IMR-90 (cell line): ENCODE measurements around the gene SEPTIN3.

Experiments used
- BHLHE40 ChIP-seq: fragments of 150-350 bp; IDR thresholded peaks from 2 replicates; pipeline ENCODE4 v1.6.1; 2016; ENCODE audit warnings: mild to moderate bottlenecking, low read depth, low read length
- CEBPB ChIP-seq: IDR thresholded peaks from 2 replicates; pipeline ENCODE4 v1.6.1; 2012; ENCODE audit warnings: low read depth, low read length, improper control_type of control experiment
- CHD1 ChIP-seq: IDR thresholded peaks from 2 replicates; pipeline ENCODE4 v1.6.1; 2012; ENCODE audit warnings: low read depth, low read length, improper control_type of control experiment
- MAFK ChIP-seq: IDR thresholded peaks from 2 replicates; pipeline ENCODE4 v1.6.1; 2012; ENCODE audit warnings: low read depth, low read length, improper control_type of control experiment
- MAZ ChIP-seq: IDR thresholded peaks from 2 replicates; pipeline ENCODE4 v1.6.1; 2012; ENCODE audit warnings: low read depth, mild to moderate bottlenecking, low read length, improper control_type of control experiment, moderate library complexity, borderline replicate concordance
- MXI1 ChIP-seq: IDR thresholded peaks from 2 replicates; pipeline ENCODE4 v1.6.1; 2012; ENCODE audit warnings: low read depth, mild to moderate bottlenecking, low read length, moderate library complexity, borderline replicate concordance
- NFE2L2 ChIP-seq: fragments of 150-350 bp; IDR thresholded peaks from 2 replicates; pipeline ENCODE4 v1.6.1; 2016; ENCODE audit warnings: low read depth, mild to moderate bottlenecking, low read length
- POLR2A ChIP-seq: IDR thresholded peaks from 2 replicates; pipeline ENCODE4 v1.6.1; 2012; ENCODE audit warnings: mild to moderate bottlenecking, low read depth, low read length
- RAD21 ChIP-seq: IDR thresholded peaks from 2 replicates; pipeline ENCODE4 v1.6.1; 2012; ENCODE audit warnings: low read length, improper control_type of control experiment
- RCOR1 ChIP-seq: IDR thresholded peaks from 2 replicates; pipeline ENCODE4 v1.6.1; 2012; ENCODE audit warnings: mild to moderate bottlenecking, low read length, improper control_type of control experiment; ENCODE audit not compliant: insufficient replicate concordance
- RFX5 ChIP-seq: IDR thresholded peaks from 2 replicates; pipeline ENCODE4 v1.8.0; 2012; ENCODE audit warnings: low read depth, mild to moderate bottlenecking, low read length, moderate library complexity
- SMC3 ChIP-seq: fragments of 150-350 bp; IDR thresholded peaks from 2 replicates; pipeline ENCODE4 v1.6.1; 2016; ENCODE audit warnings: low read depth, mild to moderate bottlenecking, antibody characterized with exemption, low read length, moderate library complexity
- TF ChIP-seq, protein P1 (sequence below): conservative IDR thresholded peaks from 2 replicates; pipeline ENCODE4 v1.5.1; 2012; ENCODE audit warnings: mild to moderate bottlenecking, low read depth, low read length, improper control_type of control experiment
- TF ChIP-seq, protein P2 (sequence below): fragments of 150-350 bp; IDR thresholded peaks from 2 replicates; pipeline ENCODE4 v1.6.1; 2017; ENCODE audit warnings: mild to moderate bottlenecking, antibody characterized with exemption, low read length, low read depth

DNA sequence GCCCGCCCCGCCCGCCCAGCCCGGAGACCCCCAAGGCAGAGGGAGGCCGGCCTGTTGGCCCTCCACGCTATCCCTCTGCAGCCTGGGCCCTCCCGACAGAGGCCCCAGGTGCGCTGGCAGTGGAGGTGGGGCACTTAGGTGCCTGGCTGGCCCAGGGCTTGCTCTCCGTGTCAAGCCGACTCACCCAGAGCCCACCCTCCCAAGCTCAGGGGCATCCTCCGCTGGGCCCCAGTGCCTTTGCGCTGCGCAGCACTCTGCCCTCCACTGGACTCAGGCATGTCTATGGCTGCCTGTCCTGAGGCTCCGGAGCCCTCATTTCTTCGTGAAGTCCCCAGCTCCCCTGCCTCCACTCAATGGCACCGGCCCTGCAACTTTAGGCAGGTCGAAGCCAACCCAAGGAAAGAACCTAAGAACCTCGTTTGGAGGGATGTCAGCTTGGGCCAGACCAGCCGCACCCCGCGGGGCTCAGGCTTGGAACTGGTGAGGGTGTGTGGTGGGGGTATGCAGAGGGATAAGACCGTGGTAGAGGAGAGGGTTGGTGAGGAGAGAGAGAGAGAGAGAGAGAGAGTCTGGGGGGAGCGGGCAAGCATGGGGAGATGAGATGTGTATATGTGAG, 11.2 kb upstream of the SEPTIN3 start:
- no peak for TF ChIP-seq POLR2A
- no peak for TF ChIP-seq SMC3
- TF ChIP-seq, protein P1, sequence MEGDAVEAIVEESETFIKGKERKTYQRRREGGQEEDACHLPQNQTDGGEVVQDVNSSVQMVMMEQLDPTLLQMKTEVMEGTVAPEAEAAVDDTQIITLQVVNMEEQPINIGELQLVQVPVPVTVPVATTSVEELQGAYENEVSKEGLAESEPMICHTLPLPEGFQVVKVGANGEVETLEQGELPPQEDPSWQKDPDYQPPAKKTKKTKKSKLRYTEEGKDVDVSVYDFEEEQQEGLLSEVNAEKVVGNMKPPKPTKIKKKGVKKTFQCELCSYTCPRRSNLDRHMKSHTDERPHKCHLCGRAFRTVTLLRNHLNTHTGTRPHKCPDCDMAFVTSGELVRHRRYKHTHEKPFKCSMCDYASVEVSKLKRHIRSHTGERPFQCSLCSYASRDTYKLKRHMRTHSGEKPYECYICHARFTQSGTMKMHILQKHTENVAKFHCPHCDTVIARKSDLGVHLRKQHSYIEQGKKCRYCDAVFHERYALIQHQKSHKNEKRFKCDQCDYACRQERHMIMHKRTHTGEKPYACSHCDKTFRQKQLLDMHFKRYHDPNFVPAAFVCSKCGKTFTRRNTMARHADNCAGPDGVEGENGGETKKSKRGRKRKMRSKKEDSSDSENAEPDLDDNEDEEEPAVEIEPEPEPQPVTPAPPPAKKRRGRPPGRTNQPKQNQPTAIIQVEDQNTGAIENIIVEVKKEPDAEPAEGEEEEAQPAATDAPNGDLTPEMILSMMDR = no peak
- TF ChIP-seq, protein P2, sequence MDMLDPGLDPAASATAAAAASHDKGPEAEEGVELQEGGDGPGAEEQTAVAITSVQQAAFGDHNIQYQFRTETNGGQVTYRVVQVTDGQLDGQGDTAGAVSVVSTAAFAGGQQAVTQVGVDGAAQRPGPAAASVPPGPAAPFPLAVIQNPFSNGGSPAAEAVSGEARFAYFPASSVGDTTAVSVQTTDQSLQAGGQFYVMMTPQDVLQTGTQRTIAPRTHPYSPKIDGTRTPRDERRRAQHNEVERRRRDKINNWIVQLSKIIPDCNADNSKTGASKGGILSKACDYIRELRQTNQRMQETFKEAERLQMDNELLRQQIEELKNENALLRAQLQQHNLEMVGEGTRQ = no peak
- TF ChIP-seq RAD21 = no peak
- TF ChIP-seq RFX5 = no peak
- TF ChIP-seq RCOR1 = no peak
- TF ChIP-seq MAZ = no peak
- TF ChIP-seq CHD1 = no peak
- no peak for TF ChIP-seq BHLHE40
- no peak for TF ChIP-seq MXI1
- TF ChIP-seq NFE2L2 = no peak
- no peak for TF ChIP-seq CEBPB
- TF ChIP-seq MAFK = no peak
